SK-N-SH treated with all-trans-retinoic acid at 6 μM for 48 hours (cell line): ENCODE measurements around the gene GCC1.

Experiments
- ARNTL ChIP-seq: fragments of 450-650 bp; formaldehyde crosslinking; IDR thresholded peaks from 2 replicates; pipeline ENCODE4 v1.5.0; 2020; ENCODE audit warnings: low read depth, mild to moderate bottlenecking, moderate library complexity, borderline replicate concordance
- BACH2 ChIP-seq: fragments of 250-450 bp; sonication (Bioruptor Pico); IDR thresholded peaks from 2 replicates; pipeline ENCODE4 v1.9.0; 2021; ENCODE audit warnings: mild to moderate bottlenecking, borderline replicate concordance
- TOX ChIP-seq: fragments of 250-450 bp; sonication (Bioruptor Pico); IDR thresholded peaks from 2 replicates; pipeline ENCODE4 v1.8.0; 2021; ENCODE audit warnings: mild to moderate bottlenecking, moderate library complexity, borderline replicate concordance
- ZFP3 ChIP-seq: fragments of 250-450 bp; sonication (Bioruptor Pico); IDR thresholded peaks from 2 replicates; pipeline ENCODE4 v1.5.0; 2020; ENCODE audit warnings: mild to moderate bottlenecking, moderate library complexity
- ZNF565 ChIP-seq: fragments of 450-650 bp; formaldehyde crosslinking; conservative IDR thresholded peaks from 2 replicates; pipeline ENCODE4 v1.5.0; 2020; ENCODE audit warnings: low read depth, mild to moderate bottlenecking, moderate library complexity
- TF ChIP-seq, protein P1 (sequence below): fragments of 250-450 bp; sonication (Bioruptor Pico); IDR thresholded peaks from 2 replicates; pipeline ENCODE4 v1.8.0; 2020; ENCODE audit warnings: mild to moderate bottlenecking, moderate library complexity, borderline replicate concordance
- TF ChIP-seq, protein P2 (sequence below): fragments of 250-450 bp; sonication (Bioruptor Pico); IDR thresholded peaks from 2 replicates; pipeline ENCODE4 v1.5.0; 2020; ENCODE audit warnings: mild to moderate bottlenecking, moderate library complexity
- TF ChIP-seq, protein P3 (sequence below): fragments of 250-450 bp; sonication (Bioruptor Pico); IDR thresholded peaks from 2 replicates; pipeline ENCODE4 v1.5.1; 2020; ENCODE audit warnings: low read depth, mild to moderate bottlenecking, moderate library complexity

DNA sequence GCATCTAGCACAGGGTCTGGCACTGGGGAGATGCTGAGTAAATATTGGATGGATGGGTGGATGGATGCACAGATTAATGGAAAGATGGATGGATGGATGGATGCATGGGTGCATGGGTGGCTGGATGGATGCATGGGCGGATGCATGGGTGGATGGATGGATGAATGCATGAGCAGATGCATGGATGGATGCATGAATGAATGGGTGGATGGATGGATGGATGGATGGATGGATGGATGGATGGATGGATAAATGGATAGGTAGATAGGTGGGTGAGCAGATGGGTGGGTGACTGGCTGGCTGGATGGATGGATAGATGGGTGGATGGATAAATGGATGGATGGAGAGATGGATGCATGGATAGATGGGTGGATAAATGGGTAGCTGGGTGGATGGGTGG lies 26.9 kb upstream of the GCC1 start:
- TF ChIP-seq, protein P1, sequence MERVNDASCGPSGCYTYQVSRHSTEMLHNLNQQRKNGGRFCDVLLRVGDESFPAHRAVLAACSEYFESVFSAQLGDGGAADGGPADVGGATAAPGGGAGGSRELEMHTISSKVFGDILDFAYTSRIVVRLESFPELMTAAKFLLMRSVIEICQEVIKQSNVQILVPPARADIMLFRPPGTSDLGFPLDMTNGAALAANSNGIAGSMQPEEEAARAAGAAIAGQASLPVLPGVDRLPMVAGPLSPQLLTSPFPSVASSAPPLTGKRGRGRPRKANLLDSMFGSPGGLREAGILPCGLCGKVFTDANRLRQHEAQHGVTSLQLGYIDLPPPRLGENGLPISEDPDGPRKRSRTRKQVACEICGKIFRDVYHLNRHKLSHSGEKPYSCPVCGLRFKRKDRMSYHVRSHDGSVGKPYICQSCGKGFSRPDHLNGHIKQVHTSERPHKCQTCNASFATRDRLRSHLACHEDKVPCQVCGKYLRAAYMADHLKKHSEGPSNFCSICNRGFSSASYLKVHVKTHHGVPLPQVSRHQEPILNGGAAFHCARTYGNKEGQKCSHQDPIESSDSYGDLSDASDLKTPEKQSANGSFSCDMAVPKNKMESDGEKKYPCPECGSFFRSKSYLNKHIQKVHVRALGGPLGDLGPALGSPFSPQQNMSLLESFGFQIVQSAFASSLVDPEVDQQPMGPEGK (CRISPR knock-in tag) = no peak
- TF ChIP-seq ARNTL (CRISPR knock-in tag) = no peak
- TF ChIP-seq ZFP3 (CRISPR knock-in tag) = no peak
- no peak for TF ChIP-seq TOX
- TF ChIP-seq, protein P2, sequence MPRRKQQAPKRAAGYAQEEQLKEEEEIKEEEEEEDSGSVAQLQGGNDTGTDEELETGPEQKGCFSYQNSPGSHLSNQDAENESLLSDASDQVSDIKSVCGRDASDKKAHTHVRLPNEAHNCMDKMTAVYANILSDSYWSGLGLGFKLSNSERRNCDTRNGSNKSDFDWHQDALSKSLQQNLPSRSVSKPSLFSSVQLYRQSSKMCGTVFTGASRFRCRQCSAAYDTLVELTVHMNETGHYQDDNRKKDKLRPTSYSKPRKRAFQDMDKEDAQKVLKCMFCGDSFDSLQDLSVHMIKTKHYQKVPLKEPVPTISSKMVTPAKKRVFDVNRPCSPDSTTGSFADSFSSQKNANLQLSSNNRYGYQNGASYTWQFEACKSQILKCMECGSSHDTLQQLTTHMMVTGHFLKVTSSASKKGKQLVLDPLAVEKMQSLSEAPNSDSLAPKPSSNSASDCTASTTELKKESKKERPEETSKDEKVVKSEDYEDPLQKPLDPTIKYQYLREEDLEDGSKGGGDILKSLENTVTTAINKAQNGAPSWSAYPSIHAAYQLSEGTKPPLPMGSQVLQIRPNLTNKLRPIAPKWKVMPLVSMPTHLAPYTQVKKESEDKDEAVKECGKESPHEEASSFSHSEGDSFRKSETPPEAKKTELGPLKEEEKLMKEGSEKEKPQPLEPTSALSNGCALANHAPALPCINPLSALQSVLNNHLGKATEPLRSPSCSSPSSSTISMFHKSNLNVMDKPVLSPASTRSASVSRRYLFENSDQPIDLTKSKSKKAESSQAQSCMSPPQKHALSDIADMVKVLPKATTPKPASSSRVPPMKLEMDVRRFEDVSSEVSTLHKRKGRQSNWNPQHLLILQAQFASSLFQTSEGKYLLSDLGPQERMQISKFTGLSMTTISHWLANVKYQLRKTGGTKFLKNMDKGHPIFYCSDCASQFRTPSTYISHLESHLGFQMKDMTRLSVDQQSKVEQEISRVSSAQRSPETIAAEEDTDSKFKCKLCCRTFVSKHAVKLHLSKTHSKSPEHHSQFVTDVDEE = no peak
- TF ChIP-seq ZNF565 = no peak
- TF ChIP-seq BACH2 (CRISPR knock-in tag) = no peak
- TF ChIP-seq, protein P3, sequence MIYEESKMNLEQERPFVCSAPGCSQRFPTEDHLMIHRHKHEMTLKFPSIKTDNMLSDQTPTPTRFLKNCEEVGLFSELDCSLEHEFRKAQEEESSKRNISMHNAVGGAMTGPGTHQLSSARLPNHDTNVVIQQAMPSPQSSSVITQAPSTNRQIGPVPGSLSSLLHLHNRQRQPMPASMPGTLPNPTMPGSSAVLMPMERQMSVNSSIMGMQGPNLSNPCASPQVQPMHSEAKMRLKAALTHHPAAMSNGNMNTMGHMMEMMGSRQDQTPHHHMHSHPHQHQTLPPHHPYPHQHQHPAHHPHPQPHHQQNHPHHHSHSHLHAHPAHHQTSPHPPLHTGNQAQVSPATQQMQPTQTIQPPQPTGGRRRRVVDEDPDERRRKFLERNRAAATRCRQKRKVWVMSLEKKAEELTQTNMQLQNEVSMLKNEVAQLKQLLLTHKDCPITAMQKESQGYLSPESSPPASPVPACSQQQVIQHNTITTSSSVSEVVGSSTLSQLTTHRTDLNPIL = no peak
